ENCODE results near the gene BAHD1. TPM values are rescaled to one million over a fixed set of nuclear protein-coding genes. Genes with fewer than 3 reads are reported as not detected.

BAHD1 gene
- total and polyA plus RNA-seq, 11 donors = 7.8 to 28.4 (median 16.1) TPM

DNA sequence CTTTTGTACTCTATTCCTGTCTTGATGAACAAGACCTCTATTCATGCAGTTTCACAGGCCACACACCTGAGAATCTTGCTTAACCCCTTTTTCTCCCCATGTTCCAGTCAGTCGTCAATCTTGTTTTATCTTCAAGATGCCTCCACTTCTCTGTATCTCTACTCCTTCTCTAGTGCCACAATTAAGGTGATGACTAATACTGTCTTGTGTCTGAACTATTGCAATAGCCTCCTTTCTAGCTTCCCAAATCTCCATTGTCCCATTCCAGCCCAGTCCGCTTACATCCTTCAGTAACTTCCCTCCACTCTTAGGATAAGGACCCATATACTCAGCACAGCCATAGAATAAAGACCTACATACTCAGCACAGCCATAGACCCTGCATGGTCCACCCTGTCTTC is 54.8 kb downstream of the BAHD1 start:
- Histone ChIP-seq H3K9me3 (no peaks in the 10 kb centered on the region), H3K27ac (no peak overlapping the region), H3K4me3 (no peak overlapping the region), H3K36me3 (no peaks in the 10 kb centered on the region), H3K4me1 (peaks cover 0 to 8% (median 0%) of the 10 kb centered on the region in 12 donors), H3K27me3 (no peaks in the 10 kb centered on the region)
- DNase-seq (no peak), ATAC-seq (no peak)
- no peak for TF ChIP-seq POLR2A (IDR thresholded peaks at IDR 0.05)
- TF ChIP-seq, protein P1, sequence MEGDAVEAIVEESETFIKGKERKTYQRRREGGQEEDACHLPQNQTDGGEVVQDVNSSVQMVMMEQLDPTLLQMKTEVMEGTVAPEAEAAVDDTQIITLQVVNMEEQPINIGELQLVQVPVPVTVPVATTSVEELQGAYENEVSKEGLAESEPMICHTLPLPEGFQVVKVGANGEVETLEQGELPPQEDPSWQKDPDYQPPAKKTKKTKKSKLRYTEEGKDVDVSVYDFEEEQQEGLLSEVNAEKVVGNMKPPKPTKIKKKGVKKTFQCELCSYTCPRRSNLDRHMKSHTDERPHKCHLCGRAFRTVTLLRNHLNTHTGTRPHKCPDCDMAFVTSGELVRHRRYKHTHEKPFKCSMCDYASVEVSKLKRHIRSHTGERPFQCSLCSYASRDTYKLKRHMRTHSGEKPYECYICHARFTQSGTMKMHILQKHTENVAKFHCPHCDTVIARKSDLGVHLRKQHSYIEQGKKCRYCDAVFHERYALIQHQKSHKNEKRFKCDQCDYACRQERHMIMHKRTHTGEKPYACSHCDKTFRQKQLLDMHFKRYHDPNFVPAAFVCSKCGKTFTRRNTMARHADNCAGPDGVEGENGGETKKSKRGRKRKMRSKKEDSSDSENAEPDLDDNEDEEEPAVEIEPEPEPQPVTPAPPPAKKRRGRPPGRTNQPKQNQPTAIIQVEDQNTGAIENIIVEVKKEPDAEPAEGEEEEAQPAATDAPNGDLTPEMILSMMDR (IDR thresholded peaks at IDR 0.05) = no peak
- WGBS, 4 donors = 89 to 94% (median 91%) methylated on average over 2 of the region's 2 CpGs
- intact Hi-C loops (cut with DNase I) = no loop called here

DNA sequence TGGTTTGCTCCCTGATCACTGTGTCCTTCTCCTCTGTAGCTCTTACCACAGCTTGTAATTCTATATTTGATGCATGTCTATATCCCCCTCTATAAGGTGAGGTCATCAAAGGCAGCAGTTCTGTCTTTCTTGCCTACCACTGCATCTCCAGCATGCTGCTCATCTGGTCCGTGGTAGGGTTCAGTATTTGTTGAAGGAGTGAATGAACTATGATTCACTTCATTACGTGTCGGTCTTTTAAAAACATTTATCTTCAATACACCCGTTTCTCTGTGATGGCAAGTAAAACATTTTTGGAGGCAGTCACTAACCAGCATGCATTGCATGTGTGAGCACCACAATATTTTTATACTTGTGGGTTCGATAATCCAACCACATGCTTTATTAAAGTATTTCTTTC is 57.7 kb downstream of the BAHD1 start:
- no peak for TF ChIP-seq POLR2A (IDR thresholded peaks at IDR 0.05)
- TF ChIP-seq, protein P1 (IDR thresholded peaks at IDR 0.05) = no peak
- 83 to 87% (median 86%) methylated on average over 5 of the region's 5 CpGs for WGBS, 4 donors
- no peak for ATAC-seq

DNA sequence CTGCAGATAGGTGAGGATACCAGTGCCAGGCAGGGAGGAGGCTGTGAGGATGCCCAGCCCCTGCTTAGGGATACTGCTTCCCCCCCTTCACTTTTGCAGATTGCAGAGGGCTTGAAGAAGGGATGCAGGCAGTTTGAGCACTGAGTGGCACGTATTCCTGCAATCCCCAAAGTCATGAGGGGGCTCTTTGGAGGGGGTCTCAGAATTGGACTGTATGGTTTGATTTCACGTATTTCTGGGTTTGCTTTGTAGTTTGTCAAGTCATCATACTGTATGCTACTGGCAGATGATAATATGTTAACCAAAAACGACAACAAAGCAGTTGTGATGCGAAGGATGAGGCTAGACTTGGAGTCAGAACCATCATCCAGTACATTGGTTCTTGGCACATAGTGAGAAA is 58.1 kb downstream of the BAHD1 start:
- intact Hi-C loops (cut with DNase I) = no loop called here
- ATAC-seq (no peak), DNase-seq (no peak)
- peaks cover 0 to 1% (median 0%) of the 10 kb centered on the region in 12 donors for H3K4me1 ChIP-seq
- H3K9me3 ChIP-seq = no peaks in the 10 kb centered on the region
- no peak overlapping the region for H3K27ac ChIP-seq
- no peaks in the 10 kb centered on the region for H3K36me3 ChIP-seq
- TF ChIP-seq, protein P1 (IDR thresholded peaks at IDR 0.05) = no peak
- no peak for TF ChIP-seq POLR2A (IDR thresholded peaks at IDR 0.05)
- no peak overlapping the region for H3K4me3 ChIP-seq
- WGBS, 4 donors = 74 to 82% (median 80%) methylated on average over 4 of the region's 4 CpGs
- H3K27me3 ChIP-seq = peaks cover 0 to 5% (median 0%) of the 10 kb centered on the region in 9 donors

More for the DNA sequence above, 57.7 kb downstream of the BAHD1 start:
- H3K27me3 ChIP-seq = peaks cover 0 to 4% (median 0%) of the 10 kb centered on the region in 9 donors
- intact Hi-C loops (cut with DNase I) = no loop called here
- H3K4me1 ChIP-seq = peaks cover 0 to 6% (median 0%) of the 10 kb centered on the region in 12 donors
- H3K4me3 ChIP-seq = no peak overlapping the region
- H3K36me3 ChIP-seq = no peaks in the 10 kb centered on the region
- no peaks in the 10 kb centered on the region for H3K9me3 ChIP-seq
- no peak overlapping the region for H3K27ac ChIP-seq
- no peak for DNase-seq

DNA sequence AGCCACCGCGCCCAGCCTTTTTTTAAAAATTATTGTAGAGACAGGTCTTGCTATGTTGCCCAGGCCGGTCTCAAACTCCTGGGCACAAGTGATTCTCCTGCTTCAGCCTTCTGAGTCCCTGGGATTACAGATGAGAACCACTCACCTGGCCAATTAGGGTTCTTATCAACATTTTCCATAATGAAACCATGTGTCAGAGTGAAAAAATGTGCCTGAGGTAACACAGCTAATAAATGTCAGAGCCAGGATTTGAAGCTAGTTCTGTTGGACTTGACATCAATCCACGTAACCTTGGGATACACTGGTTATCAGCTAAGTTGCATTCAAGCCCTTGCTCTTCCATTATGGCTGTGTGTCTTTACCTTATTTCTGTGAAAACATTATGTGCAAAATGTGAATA is 59.2 kb downstream of the BAHD1 start:
- H3K9me3 ChIP-seq = no peaks in the 10 kb centered on the region
- 77 to 95% (median 87%) methylated on average over 4 of the region's 4 CpGs for WGBS, 4 donors
- H3K4me3 ChIP-seq = no peak overlapping the region
- peaks cover 0 to 5% (median 0%) of the 10 kb centered on the region in 9 donors for H3K27me3 ChIP-seq
- no peak for TF ChIP-seq POLR2A (IDR thresholded peaks at IDR 0.05)
- H3K27ac ChIP-seq = no peak overlapping the region
- ATAC-seq (no peak), DNase-seq (no peak)
- intact Hi-C loops (cut with DNase I) = loop anchor here in 1 of 10 donors (10.0 kb wide), 1 partner anchor 55 kb away; the partner anchor contains the start of gene BAHD1
- no peaks in the 10 kb centered on the region for H3K4me1 ChIP-seq
- no peaks in the 10 kb centered on the region for H3K36me3 ChIP-seq
